Neural progenitor cell (in vitro differentiated cells): ENCODE data around the gene EXPH5.

ENCODE experiments used
- CTCF ChIP-seq: fragments of 200-600 bp; sonication (generic); IDR thresholded peaks from 2 replicates; pipeline ENCODE4 v1.5.1; 2017; ENCODE audit warnings: antibody characterized with exemption, mild to moderate bottlenecking
- EZH2 ChIP-seq: fragments of 200-600 bp; sonication (generic); IDR thresholded peaks from 2 replicates; pipeline ENCODE4 v1.6.1; 2017; ENCODE audit warnings: antibody characterized with exemption, mild to moderate bottlenecking, moderate library complexity
- EZH2phosphoT487 ChIP-seq: fragments of 200-600 bp; sonication (generic); IDR thresholded peaks from 2 replicates; pipeline ENCODE4 v1.6.1; 2017; ENCODE audit warnings: antibody characterized with exemption

- no peak for TF ChIP-seq CTCF
- no peak for TF ChIP-seq EZH2
- no peak for TF ChIP-seq EZH2phosphoT487
Measured at GRCh38 chr11:108616549-108616948, 23.0 kb upstream of the EXPH5 start.
